Spleen (tissue), 11 donors: Measurements from ENCODE around the gene GAS7. TPM values are rescaled to one million over a fixed set of nuclear protein-coding genes. Genes with fewer than 3 reads are reported as not detected.

ENCODE experiments used
- DNase-seq: peaks from one replicate; pipeline ENCODE4 v3.0.0-alpha.2; 2020
- H3K27ac ChIP-seq, 8 donors: fragments of 200-600 bp; sonication (generic) in 7 of 8; 1 replicate in 4 of 8; 2 replicates in 4 of 8; pipeline versions ENCODE4 v1.5.0 to v1.8.0; 2016 to 2021; ENCODE audit warnings: inconsistent platforms in 4 of 8, mild to moderate bottlenecking in 4 of 8, moderate library complexity in 1 of 8
- H3K27me3 ChIP-seq, 7 donors: fragments of 200-600 bp; sonication (generic) in 6 of 7; replicated peaks in 1 of 7; 1 replicate in 4 of 7; 2 replicates in 3 of 7; pipeline versions ENCODE4 v1.5.0 to v1.8.0; 2016 to 2021; ENCODE audit warnings: inconsistent platforms in 3 of 7, mild to moderate bottlenecking in 1 of 7
- H3K36me3 ChIP-seq, 6 donors: fragments of 200-600 bp; sonication (generic) in 5 of 6; 1 replicate in 4 of 6; 2 replicates in 2 of 6; pipeline versions ENCODE4 v1.5.0 to v1.8.0; 2016 to 2021; ENCODE audit warnings: inconsistent platforms in 2 of 6
- H3K4me1 ChIP-seq, 6 donors: fragments of 200-600 bp; sonication (generic) in 5 of 6; 1 replicate in 3 of 6; 2 replicates in 3 of 6; pipeline versions ENCODE4 v1.5.0 to v1.8.0; 2016 to 2021; ENCODE audit warnings: inconsistent platforms in 3 of 6
- H3K4me3 ChIP-seq, 8 donors: fragments of 200-600 bp; sonication (generic) in 7 of 8; 1 replicate in 4 of 8; 2 replicates in 4 of 8; pipeline versions ENCODE4 v1.5.0 to v1.8.0; 2016 to 2021; ENCODE audit warnings: inconsistent platforms in 4 of 8, mild to moderate bottlenecking in 4 of 8, moderate library complexity in 2 of 8
- H3K9me3 ChIP-seq, 8 donors: fragments of 200-600 bp; sonication (generic) in 7 of 8; 1 replicate in 4 of 8; 2 replicates in 4 of 8; pipeline versions ENCODE4 v1.5.0 to v1.8.0; 2016 to 2021; ENCODE audit warnings: inconsistent platforms in 4 of 8
- POLR2A ChIP-seq, 3 donors: fragments of 450-650 bp; IDR thresholded peaks; one replicate each; pipeline ENCODE4 v1.5.1; 2017; ENCODE audit warnings: antibody characterized with exemption in 3 of 3, mild to moderate bottlenecking in 1 of 3
- POLR2AphosphoS5 ChIP-seq, 3 donors: sonication (generic); formaldehyde crosslinking; IDR thresholded peaks; one replicate each; pipeline ENCODE4 v1.5.1; 2017; ENCODE audit warnings: antibody characterized with exemption in 3 of 3
- WGBS, 5 donors: extraction: QIAGEN DNeasy Blood & Tissue Kit in 3 of 5; methylation state at CpG; one replicate each; pipeline versions ENCODE4 v1.1.5 to v1.1.7; 2013 to 2018; 5-methylcytosine and 5-hydroxymethylcytosine counted together
- intact Hi-C: fragments of 100-400 bp; cut with DNase I; formaldehyde crosslinking; loops from one replicate; pipeline ENCODE4 v1.15.0; 2023; ENCODE audit warnings: low total_unique reads
- polyA plus RNA-seq, 3 donors: library from polyadenylated mRNA; stranded (reverse); fragments of 200-250 nt; gene quantifications; one replicate each; pipeline ENCODE4 v1.2.1, GENCODE V29; 2013
- total RNA-seq, 7 donors: library from RNA; depleted of rRNA in 3 of 7; stranded (reverse); fragments of >200 nt in 3 of 7; fragmentation: NEBNext Ultra II Directional in 4 of 7; extraction: Animal tissue kit (Norgen Biotek cat#: 25700) in 4 of 7; gene quantifications; one replicate each; pipeline versions ENCODE4 v1.1.0 to v1.2.1, GENCODE V29; 2016 to 2021
- TF ChIP-seq, protein P1 (sequence below), 11 experiments: fragments of 200-600 bp in 7 of 11; fragments of 450-650 bp in 4 of 11; sonication (generic) in 4 of 11; IDR thresholded peaks in 8 of 11; conservative IDR thresholded peaks in 3 of 11; 1 replicate in 7 of 11; 2 replicates in 4 of 11; pipeline versions ENCODE4 v1.4.0 to v1.8.0; 2016 to 2021; ENCODE audit warnings: antibody characterized with exemption in 11 of 11, inconsistent platforms in 4 of 11, mild to moderate bottlenecking in 1 of 11
- donor health status: healthy with polysubstance abuse.
- donor health status: DM: no; HTN: no; CAD: no; lungs with moderate emphysema.
- donor health status: DM: no; HTN: no; CAD: no.
- donor health status: Bipolar disorder and iron deficiency.
- donor health status: healthy.
- donor health status: DM: no; HTN: no; CAD: no.
- donor health status: DM: yes; HTN: yes; CAD: no.

Gene GAS7
- total and polyA plus RNA-seq, 10 donors, result 4.1 to 127 (median 60.9) TPM

DNA sequence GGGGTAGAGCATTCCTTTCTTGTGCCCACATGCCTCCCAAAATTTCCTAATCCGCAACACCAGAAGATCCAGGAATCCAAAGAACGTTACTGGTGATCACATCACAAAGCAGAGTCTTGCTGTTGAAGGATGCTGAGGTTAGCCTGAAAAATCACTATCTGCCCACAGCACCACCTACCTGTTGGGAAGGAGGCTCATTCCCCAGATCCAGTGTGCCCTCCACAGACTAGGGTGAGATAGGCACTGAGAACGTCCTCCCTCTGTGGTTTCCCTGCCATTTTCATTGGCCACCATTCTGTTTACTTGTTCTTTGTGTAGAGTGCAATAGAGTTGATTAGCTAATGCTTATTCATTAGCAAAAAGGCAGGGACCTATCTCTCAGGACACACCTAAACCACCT, 323.7 kb downstream of the GAS7 start:
- TF ChIP-seq POLR2A (IDR thresholded peaks at IDR 0.05) (no peak), POLR2AphosphoS5 (IDR thresholded peaks at IDR 0.05) (no peak)
- TF ChIP-seq, protein P1, sequence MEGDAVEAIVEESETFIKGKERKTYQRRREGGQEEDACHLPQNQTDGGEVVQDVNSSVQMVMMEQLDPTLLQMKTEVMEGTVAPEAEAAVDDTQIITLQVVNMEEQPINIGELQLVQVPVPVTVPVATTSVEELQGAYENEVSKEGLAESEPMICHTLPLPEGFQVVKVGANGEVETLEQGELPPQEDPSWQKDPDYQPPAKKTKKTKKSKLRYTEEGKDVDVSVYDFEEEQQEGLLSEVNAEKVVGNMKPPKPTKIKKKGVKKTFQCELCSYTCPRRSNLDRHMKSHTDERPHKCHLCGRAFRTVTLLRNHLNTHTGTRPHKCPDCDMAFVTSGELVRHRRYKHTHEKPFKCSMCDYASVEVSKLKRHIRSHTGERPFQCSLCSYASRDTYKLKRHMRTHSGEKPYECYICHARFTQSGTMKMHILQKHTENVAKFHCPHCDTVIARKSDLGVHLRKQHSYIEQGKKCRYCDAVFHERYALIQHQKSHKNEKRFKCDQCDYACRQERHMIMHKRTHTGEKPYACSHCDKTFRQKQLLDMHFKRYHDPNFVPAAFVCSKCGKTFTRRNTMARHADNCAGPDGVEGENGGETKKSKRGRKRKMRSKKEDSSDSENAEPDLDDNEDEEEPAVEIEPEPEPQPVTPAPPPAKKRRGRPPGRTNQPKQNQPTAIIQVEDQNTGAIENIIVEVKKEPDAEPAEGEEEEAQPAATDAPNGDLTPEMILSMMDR (IDR thresholded peaks at IDR 0.05 in 8 of 11, conservative IDR thresholded peaks at IDR 0.05 in 3 of 11), result no peak
- H3K36me3 ChIP-seq, result no peaks in the 10 kb centered on the region
- H3K4me1 ChIP-seq, result no peaks in the 10 kb centered on the region
- no peak overlapping the region for H3K4me3 ChIP-seq
- WGBS, 5 donors, result 74 to 81% (median 75%) methylated on average over 3 of the region's 3 CpGs
- intact Hi-C loops, result no loop called here
- H3K9me3 ChIP-seq, result no peaks in the 10 kb centered on the region
- no peak overlapping the region for H3K27ac ChIP-seq
- H3K27me3 ChIP-seq, result peaks cover 0 to 20% (median 0%) of the 10 kb centered on the region in 7 donors
- no peak for DNase-seq

DNA sequence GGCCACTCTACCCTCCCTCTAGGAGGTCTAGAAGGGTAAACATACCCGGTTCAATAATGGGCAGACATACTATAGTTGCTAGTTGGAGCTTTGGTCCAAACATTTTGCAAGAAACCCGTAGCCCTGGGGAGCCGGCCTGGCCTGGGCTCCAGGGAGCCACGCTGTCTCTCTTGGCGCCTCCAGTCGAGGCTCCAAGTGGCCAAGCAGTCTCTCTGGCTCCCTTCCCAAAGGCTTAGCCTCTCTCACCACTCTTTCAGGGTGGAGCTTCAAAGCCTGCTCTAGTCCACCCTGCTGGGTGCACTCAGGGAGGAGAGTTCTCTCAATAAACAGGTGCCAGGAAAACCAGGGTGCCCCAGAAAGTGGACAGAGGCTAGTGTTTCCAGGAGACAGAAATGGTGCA, 325.6 kb downstream of the GAS7 start:
- TF ChIP-seq, protein P1 (IDR thresholded peaks at IDR 0.05 in 8 of 11, conservative IDR thresholded peaks at IDR 0.05 in 3 of 11), result no peak
- TF ChIP-seq POLR2AphosphoS5 (IDR thresholded peaks at IDR 0.05), result no peak
- no peak for TF ChIP-seq POLR2A (IDR thresholded peaks at IDR 0.05)
- DNase-seq, result no peak
- Histone ChIP-seq H3K36me3 (no peaks in the 10 kb centered on the region), H3K4me3 (no peak overlapping the region), H3K27me3 (peaks cover 0 to 17% (median 0%) of the 10 kb centered on the region in 7 donors), H3K27ac (peak overlapping the region in 1 of 8 donors; percentile 7), H3K9me3 (no peaks in the 10 kb centered on the region), H3K4me1 (no peaks in the 10 kb centered on the region)
- intact Hi-C loops, result no loop called here
- 49 to 93% (median 80%) methylated on average over 5 to 6 of the region's 6 CpGs for WGBS, 5 donors

DNA sequence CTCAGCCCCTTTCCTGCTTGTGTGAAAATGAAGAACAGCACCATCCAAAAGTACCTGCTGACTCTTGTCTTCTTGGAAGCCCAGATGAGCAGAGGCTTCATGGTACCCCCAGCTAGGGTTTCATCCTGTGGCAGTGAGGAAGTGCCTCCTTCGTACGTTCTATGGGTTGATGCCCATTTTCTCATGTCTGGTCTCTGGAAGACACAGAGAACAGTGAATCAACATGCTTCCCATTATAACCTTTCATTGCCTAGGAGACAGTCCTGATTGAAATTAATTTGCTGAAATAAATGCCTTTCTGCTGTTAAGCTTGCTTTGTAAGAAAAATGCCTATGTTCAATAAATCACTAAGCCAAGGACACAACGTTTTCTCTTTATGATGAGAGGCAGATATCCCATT, 329.9 kb downstream of the GAS7 start:
- H3K36me3 ChIP-seq, result no peaks in the 10 kb centered on the region
- peaks cover 0 to 14% (median 0%) of the 10 kb centered on the region in 7 donors for H3K27me3 ChIP-seq
- TF ChIP-seq POLR2AphosphoS5 (IDR thresholded peaks at IDR 0.05) (no peak), POLR2A (IDR thresholded peaks at IDR 0.05) (no peak)
- TF ChIP-seq, protein P1 (IDR thresholded peaks at IDR 0.05 in 8 of 11, conservative IDR thresholded peaks at IDR 0.05 in 3 of 11), result no peak
- whole genome bisulfite sequencing, 5 donors, result 73 to 88% (median 74%) methylated on average over 3 of the region's 3 CpGs
- H3K4me1 ChIP-seq, result no peaks in the 10 kb centered on the region
- no peaks in the 10 kb centered on the region for H3K9me3 ChIP-seq
- no peak overlapping the region for H3K4me3 ChIP-seq
- intact Hi-C loops, result no loop called here
- no peak for DNase-seq
- no peak overlapping the region for H3K27ac ChIP-seq

DNA sequence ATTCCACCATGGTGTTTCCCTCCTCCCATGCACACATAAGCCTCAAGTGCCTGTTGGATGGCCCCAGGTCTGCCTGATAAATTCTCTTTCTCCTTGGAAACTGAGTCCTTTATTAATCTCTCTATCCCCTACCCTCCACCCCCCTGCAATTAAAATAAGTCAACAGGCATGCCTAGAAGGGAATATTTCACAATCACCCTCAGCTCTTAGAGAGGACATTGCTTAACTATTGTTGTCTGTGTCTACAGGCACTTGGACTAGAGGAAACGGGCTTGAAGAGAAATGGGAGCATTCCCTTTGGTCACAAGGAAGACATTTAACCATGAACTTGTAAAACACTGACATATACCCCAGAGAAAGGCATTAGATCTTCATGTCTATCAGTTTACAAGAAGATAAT, 332.8 kb downstream of the GAS7 start:
- intact Hi-C loops, result no loop called here
- 14 to 58% (median 30%) methylated on average over 1 of the region's 1 CpG for WGBS, 5 donors

More for the DNA sequence above, 332.8 kb downstream of the GAS7 start:
- peaks cover 0 to 15% (median 4%) of the 10 kb centered on the region in 8 donors for H3K9me3 ChIP-seq
- no peaks in the 10 kb centered on the region for H3K36me3 ChIP-seq
- TF ChIP-seq POLR2AphosphoS5 (IDR thresholded peaks at IDR 0.05), result no peak
- TF ChIP-seq, protein P1 (IDR thresholded peaks at IDR 0.05 in 8 of 11, conservative IDR thresholded peaks at IDR 0.05 in 3 of 11), result no peak
- H3K4me3 ChIP-seq, result no peak overlapping the region
- DNase-seq, result no peak
- H3K27ac ChIP-seq, result no peak overlapping the region
- H3K4me1 ChIP-seq, result no peaks in the 10 kb centered on the region
- no peaks in the 10 kb centered on the region for H3K27me3 ChIP-seq
